Measurements from ENCODE around the gene EIPR1. TPM values are rescaled to one million over a fixed set of nuclear protein-coding genes. Genes with fewer than 3 reads are reported as not detected.

EIPR1 gene
- total RNA-seq, 4 donors from 2014 or later = 13.1 to 41.0 (median 27.4) TPM

DNA sequence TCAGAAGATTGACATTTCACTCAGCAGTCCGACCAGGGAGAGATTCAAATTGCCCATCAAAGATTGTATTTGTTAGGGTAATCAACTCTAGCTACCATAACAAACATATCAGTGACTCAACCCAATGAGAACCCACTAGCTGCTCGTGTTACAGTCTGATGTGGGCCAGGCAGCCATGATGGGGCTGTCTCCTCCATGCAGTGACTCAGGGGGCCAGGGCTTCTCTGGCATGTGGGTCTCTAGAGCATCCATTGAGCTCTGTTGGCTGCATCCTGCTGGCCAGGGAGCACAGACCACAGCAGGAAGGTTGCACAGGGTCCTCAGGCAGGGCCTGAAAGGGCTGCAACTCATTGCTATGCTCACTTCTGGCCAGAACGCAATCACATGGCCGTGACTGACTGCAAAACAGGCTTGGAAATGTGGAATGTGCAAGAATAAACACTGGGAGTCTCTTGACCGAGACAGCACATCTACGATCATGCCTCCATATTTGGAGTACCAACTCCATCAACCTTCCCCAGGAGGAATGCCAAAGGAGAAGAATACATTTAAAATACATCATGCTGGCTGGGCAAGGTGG is 216.8 kb downstream of the EIPR1 start:
- Histone ChIP-seq H3K27ac (no peak overlapping the region), H3K4me3 (no peak overlapping the region), H3K4me1 (no peaks in the 10 kb centered on the region), H3K27me3 (no peaks in the 10 kb centered on the region), H3K36me3 (no peaks in the 10 kb centered on the region), H3K9me3 (peaks cover 0 to 14% of the 10 kb centered on the region in 2 donors)
- 95 to 100% methylated on average over 1 to 6 of the region's 6 CpGs for WGBS, 2 donors (ENCODE audit: low coverage in 1 of 2)
- intact Hi-C loops (cut with DNase I; ENCODE audit: low total_unique reads) = no loop called here
- no peak for DNase-seq
- in situ Hi-C loops (cut with MboI; ENCODE audit: low pct_ligation_motif_present in 1 of 4, low pct_unique_long_range_greater_than_20kb in 1 of 4, low sequenced_read_pairs in 3 of 4) = no loop called here
- TF ChIP-seq EP300 (IDR thresholded peaks at IDR 0.05; ENCODE audit: low read depth) (no peak), POLR2A (IDR thresholded peaks at IDR 0.05) (no peak)
- TF ChIP-seq, protein P1, sequence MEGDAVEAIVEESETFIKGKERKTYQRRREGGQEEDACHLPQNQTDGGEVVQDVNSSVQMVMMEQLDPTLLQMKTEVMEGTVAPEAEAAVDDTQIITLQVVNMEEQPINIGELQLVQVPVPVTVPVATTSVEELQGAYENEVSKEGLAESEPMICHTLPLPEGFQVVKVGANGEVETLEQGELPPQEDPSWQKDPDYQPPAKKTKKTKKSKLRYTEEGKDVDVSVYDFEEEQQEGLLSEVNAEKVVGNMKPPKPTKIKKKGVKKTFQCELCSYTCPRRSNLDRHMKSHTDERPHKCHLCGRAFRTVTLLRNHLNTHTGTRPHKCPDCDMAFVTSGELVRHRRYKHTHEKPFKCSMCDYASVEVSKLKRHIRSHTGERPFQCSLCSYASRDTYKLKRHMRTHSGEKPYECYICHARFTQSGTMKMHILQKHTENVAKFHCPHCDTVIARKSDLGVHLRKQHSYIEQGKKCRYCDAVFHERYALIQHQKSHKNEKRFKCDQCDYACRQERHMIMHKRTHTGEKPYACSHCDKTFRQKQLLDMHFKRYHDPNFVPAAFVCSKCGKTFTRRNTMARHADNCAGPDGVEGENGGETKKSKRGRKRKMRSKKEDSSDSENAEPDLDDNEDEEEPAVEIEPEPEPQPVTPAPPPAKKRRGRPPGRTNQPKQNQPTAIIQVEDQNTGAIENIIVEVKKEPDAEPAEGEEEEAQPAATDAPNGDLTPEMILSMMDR (IDR thresholded peaks at IDR 0.05) = no peak

DNA sequence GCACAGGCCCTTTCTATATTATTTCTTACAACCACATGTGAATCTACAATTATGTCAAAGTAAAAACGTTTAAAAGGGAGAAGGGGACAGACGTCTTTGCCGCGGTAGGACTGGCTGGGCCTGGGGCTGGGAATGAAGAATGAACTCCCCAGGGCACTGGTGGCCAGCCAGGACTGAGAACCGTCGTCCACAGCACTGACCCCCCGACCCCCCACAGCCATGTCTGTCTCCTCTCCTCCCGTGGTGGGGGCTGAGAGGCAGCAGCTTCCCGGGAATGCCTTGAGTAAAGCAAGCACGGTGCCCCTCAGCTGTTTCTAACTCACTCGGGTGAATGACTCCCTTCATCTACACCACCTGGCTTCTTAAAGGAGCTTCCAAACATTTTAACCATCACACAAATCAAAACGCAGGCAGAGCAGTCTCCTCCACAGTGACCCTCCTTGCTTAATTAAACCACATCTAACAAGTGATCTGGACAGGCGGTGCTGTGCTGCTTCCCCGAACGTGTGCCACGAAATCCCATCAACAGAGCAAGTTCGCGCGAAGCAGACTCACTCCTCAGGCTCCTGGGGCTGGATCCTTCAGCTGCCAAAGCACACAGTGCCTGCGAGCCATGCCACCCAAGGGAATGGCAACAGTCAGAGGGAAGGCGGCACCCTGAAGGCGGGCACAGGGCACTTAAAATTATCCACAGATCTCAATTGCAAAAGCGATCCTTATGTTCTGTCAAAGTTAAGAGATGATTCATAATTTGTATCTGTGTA is 217.7 kb downstream of the EIPR1 start:
- intact Hi-C loops (cut with DNase I; ENCODE audit: low total_unique reads) = no loop called here

DNA sequence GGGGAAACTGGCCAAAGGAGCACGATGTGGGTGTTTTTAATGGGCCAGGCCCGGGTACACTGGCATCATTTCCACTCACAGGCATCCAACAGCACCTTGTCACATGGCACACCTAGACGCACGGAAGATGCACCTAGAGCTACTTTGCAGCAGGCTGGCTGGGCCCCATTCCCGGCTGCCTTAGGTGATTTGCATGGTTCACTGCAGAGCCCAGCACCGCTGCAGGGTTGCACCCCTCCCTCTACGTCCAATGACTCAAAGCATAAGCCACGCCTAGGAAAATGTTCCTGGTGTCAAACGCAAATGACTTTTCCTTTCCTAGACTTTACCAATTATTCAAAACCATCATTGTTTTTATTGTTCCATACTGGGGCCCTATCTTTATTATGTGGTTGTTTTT is 222.9 kb downstream of the EIPR1 start:
- Histone ChIP-seq H3K27me3 (no peaks in the 10 kb centered on the region), H3K36me3 (no peaks in the 10 kb centered on the region), H3K27ac (no peak overlapping the region), H3K4me1 (no peaks in the 10 kb centered on the region), H3K9me3 (no peaks in the 10 kb centered on the region), H3K4me3 (no peak overlapping the region)
- in situ Hi-C loops (cut with MboI; ENCODE audit: low pct_ligation_motif_present in 1 of 4, low pct_unique_long_range_greater_than_20kb in 1 of 4, low sequenced_read_pairs in 3 of 4) = no loop called here
- 55 to 72% methylated on average over 2 to 8 of the region's 9 CpGs for WGBS, 2 donors (ENCODE audit: low coverage in 1 of 2)
- intact Hi-C loops (cut with DNase I; ENCODE audit: low total_unique reads) = no loop called here
- DNase-seq = no peak
- TF ChIP-seq POLR2AphosphoS5 (IDR thresholded peaks at IDR 0.05) = no peak
- TF ChIP-seq POLR2A (IDR thresholded peaks at IDR 0.05) = no peak
- TF ChIP-seq, protein P1 (IDR thresholded peaks at IDR 0.05) = no peak
- no peak for TF ChIP-seq EP300 (IDR thresholded peaks at IDR 0.05; ENCODE audit: low read depth)

More for the DNA sequence above, 217.7 kb downstream of the EIPR1 start:
- no peaks in the 10 kb centered on the region for H3K4me1 ChIP-seq
- H3K4me3 ChIP-seq = no peak overlapping the region
- no peak for DNase-seq
- no peaks in the 10 kb centered on the region for H3K36me3 ChIP-seq
- TF ChIP-seq, protein P1 (IDR thresholded peaks at IDR 0.05) = no peak
- TF ChIP-seq POLR2A (IDR thresholded peaks at IDR 0.05) = no peak
- TF ChIP-seq POLR2AphosphoS5 (IDR thresholded peaks at IDR 0.05) = no peak
- no peak for TF ChIP-seq EP300 (IDR thresholded peaks at IDR 0.05; ENCODE audit: low read depth)
- WGBS, 2 donors (ENCODE audit: low coverage in 1 of 2) = 81 to 88% methylated on average over 3 to 23 of the region's 23 CpGs
- H3K27ac ChIP-seq = no peak overlapping the region
- in situ Hi-C loops (cut with MboI; ENCODE audit: low pct_ligation_motif_present in 1 of 4, low pct_unique_long_range_greater_than_20kb in 1 of 4, low sequenced_read_pairs in 3 of 4) = no loop called here
- H3K27me3 ChIP-seq = no peaks in the 10 kb centered on the region
- peaks cover 0 to 14% of the 10 kb centered on the region in 2 donors for H3K9me3 ChIP-seq

DNA sequence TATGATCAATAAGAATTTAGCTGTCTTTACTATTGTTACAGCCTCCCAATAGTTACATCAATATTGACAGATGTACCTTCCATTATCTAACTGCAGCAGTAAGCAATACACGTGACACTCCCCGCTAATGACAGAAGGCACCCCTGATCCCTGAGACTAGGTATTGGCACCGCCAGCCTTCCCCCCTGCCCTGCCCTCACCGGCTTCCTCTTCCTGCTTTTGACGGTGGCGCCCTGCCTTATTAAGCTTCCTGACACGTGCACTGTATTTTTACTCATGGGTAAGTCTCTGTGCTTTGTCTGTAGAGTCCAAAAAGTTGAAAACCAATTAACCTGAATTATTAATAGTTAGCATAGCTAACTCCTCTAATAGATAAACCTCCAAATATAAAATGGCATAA is 223.5 kb downstream of the EIPR1 start:
- TF ChIP-seq POLR2A (IDR thresholded peaks at IDR 0.05) (no peak), EP300 (IDR thresholded peaks at IDR 0.05; ENCODE audit: low read depth) (no peak), POLR2AphosphoS5 (IDR thresholded peaks at IDR 0.05) (no peak)
- TF ChIP-seq, protein P1 (IDR thresholded peaks at IDR 0.05) = no peak
- intact Hi-C loops (cut with DNase I; ENCODE audit: low total_unique reads) = no loop called here
- DNase-seq = no peak
- Histone ChIP-seq H3K4me1 (no peaks in the 10 kb centered on the region), H3K4me3 (no peak overlapping the region), H3K27ac (no peak overlapping the region), H3K9me3 (no peaks in the 10 kb centered on the region), H3K27me3 (no peaks in the 10 kb centered on the region), H3K36me3 (no peaks in the 10 kb centered on the region)
- WGBS, 2 donors (ENCODE audit: low coverage in 1 of 2) = 70 to 91% methylated on average over 7 of the region's 7 CpGs
- in situ Hi-C loops (cut with MboI; ENCODE audit: low pct_ligation_motif_present in 1 of 4, low pct_unique_long_range_greater_than_20kb in 1 of 4, low sequenced_read_pairs in 3 of 4) = no loop called here
